NK-92 treated with Interleukin-12 subunit alpha and Interleukin-12 subunit beta, amount 100 ng/mL, for 24 hours (cell line): Measurements from ENCODE around the gene WDR93.

Source experiments
- DNase-seq: peaks from one replicate; lab custom pipeline; 2025; lab: John Stamatoyannopoulos, UW

The WDR93 gene

DNA sequence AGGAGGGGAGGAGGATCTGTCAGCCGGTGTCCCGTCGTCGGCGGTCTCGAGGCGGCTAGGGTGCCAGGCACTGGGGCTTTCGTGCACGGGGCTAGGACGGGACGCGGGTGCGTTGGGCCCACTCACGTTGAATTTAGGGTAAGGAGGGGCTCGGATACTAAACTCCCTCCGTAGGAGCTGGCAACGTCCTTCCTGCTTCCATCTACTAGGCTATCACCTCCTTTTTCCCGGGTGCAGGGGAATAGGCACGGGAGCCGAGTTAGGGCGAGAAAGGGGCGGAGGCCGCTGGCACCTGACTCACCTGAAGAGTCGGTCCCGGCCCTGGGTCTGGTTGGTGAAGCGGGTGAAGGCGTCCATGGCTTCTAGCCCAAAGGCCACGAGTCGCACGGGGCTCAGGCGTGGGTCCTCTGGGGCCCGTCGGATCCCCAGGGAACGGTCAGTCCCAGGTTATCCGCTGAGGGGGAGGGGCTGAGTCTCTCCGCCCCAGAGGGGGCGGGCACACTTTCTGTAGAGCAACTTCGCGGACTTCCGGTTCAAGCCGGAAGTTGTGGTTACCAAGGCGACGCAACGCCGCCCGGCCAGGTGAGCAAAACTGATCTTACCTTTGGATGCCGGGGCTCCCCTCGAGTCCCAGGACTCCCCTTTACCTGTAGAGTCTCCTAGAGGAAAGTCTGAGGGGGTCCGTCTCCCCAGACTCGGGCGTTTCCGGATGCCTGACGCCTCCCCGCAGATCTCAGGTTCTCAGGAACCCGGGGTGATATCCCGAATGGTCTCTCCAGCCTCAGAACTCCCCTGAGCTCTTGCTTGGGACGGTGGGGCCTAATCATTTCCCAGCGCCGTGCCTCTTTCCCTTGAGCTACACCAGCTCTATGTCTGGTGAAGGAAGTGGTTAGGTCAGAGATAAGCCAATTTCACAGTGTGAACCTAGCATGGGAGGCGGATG, at the start of gene WDR93, which contains the start of gene PEX11A:
Gene WDR93, plus strand, starts transcription at position 536 of the 943 bp plus-strand sequence. CDS start 10,936 bp downstream, outside the sequence.
Gene PEX11A, minus strand, starts transcription at position 479 of the 943 bp plus-strand sequence. Its CDS starts 122 bp downstream, at position 357.
- peak; percentile 13 for DNase-seq

DNA sequence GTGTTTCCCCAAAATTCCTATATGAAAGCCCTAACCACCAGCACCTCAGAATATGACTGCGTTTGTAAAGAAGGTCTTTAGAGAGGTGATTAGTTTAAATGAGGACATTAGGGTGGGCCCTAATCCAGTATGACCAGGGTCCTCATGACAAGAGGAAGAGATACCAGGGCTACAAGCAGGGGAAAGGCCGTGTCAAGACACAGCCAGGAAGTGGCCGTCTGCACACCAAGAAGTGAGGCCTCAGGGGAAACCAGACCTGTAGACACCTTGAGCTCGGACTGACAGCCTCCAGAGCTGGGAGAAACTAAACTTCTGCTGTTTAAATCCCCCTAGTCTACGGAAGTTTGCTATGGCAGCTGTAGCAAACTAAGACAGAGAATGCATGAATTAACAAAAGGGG, 49.6 kb upstream of the WDR93 start:
- DNase-seq: no peak

DNA sequence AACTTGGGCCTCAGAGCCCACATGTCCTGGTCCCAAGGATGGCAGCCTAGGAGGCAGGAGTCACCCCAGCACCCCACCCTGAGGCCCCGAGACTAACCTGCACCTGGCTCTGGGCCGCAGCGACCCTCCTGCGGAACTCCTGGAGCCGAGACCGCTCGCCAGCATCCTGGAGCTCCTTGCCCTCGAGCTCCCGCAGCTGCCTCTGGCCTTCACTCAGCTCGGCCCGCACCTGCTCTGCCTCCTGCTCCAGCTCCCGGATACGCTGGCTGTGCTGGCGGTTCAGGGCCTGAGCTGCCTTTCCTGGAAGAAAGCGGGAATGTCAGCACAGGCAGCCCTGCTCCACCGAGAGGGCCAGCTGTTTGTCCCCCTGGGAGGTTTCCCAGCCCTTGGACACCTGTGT, 48.5 kb upstream of the WDR93 start:
- no peak for DNase-seq

DNA sequence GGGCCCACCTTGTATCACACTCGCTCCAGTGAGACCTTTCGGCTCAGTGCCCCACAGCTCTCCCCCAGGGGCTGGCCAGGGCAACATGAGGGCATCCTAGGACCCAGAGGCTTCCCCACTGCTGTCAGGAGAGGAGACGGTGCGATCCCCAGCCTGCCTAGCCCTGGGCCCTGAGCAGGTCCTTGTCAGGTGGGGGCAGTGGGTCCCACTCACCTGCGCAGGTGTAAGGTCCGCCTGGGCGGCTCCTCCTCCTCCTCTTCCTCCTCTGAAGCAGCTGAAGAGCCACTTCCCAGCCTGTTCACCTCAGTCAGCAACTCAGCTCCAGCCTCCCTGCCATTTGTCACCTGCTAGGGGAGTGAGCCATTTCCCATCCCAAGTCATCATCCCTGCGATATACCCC, 44.9 kb upstream of the WDR93 start:
- no peak for DNase-seq

DNA sequence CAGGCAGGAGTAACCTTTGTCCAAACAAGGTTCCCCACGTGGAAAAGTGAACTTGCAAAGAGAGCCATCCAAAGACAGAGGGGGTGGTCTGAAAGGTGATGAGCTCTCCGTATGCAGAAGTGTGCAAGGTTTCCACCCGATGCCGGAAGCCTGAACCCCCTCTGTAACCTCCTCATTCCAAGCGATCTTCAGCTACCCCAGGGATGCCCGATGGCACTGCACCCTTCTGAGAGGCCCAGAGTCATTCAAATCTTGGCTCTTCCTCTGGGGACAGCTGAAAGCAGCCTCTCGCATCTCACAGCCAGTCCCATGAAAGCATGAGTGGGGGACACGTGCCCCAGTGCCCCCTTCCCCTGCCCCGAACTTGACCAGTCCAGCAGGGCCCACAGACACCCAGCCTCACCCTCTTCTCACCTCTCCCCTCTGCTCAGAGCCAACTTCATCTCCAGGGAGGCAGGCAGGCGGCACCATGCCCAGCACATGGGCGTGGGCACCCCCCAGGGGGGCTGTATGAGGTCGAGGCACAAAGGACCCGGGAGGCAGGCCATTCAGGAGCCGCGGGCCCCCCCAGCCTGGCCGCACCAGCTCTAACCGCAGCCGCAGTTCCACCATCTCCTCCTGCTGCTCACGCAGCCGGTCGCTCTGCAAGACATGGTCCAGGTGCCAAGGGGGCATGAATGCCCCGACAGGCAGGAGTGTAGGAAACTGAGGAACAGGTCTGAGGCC, 44.0 kb upstream of the WDR93 start:
- no peak for DNase-seq

DNA sequence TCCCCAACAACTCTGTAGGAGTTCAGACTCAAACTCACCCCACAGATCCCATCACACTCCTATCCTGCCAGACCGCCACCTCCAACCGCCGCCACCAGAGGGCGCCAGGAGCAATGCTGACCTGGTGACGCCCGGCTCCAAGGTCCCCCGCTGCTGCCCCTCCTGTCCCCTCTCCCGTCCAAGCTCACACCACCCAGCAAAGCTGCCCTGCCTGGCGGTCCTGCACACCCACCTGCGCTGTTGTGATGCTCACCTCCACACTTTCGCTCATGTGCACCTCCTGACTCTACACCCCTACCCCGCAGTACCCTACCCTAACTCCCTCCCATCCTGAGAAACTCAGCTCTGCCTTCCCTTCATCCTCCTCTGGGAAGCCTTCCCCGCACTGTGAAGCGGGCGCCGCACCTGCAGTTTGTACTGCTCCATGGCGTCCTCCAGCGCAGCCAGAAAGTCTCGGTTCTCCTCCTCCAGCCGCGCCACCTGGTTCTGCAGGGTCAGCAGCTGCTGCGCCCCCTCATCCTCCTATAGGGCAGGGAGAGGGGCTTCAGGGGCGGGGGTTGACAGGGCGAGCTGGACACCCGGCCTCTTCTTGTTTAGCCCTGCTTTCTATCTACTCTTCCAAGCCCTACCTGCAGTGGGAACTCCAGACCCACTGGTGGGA, 43.3 kb upstream of the WDR93 start:
- DNase-seq: peak; percentile 43

DNA sequence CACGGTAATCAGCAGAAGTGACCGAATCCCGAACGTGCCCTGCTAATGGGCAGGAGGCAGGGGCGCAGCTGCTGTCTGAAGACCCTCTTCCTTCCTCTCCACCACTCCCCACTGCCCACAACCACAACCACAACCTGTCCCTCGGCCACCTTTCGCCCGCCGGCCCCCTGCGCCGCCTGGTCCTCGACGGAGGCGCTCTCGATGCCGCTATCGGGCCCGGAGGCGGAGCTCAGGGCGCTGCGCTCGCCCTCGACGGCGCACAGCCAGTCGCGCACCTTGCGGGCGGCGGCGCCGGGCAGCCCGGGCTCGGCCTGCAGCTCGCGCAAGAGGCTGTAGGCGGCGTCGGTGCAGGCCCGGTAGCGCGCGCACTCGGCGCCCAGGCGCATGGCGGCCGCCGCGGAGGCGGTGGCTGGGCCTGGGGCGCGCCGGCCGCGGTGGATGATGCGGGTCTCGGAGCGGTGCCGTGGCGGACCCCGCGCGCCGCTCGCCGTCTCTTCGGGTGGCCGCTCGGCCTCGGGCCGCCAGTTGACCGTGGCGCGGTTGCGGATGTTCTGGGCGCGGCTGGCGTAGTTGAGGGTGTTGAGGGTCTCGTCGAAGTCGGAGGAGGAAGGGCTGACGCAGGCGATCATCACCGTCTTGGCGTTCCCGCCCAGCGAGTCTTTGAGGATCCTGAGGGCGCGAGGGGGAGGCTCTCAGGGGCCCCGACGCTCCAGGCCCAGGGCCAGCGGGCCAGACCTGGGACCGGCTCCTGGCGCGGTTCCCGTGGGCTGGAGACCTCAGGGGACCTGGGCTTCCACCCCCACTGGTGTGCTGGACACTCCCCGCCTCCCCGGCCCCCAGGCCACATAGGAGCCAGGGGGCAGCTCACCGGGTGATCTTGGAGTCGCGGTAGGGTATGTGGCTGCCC, 42.3 kb upstream of the WDR93 start:
- no peak for DNase-seq

DNA sequence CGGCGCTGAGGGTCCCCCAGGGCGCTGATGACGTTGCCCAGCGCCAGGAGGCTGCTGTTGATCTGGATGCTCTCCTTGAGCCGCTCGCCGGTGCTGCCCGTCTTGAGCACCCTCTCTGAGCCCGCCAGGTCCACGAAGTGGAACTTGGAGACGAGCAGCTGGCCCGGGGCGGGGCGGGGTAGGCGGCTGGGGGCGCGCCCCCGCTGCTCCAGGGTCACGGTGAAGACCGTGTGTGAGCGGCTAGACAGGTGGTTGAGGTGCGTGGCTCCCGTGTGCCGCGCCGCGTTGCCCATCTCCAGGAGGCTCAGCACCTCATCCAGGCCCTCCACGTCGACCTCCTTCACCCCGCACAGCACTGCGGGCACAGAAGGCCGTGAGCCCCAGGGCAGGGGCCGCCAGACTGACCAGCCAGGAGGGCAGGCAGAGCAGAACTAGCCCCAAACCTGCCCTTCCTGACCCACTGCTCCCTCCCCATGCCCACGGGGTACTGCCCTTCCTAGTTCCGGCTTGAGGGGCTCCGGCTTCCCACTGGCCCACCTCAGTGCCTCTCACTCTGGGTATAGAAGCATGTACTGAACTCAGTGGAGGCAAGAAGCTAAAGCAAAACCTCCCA, 41.5 kb upstream of the WDR93 start:
- DNase-seq: no peak

DNA sequence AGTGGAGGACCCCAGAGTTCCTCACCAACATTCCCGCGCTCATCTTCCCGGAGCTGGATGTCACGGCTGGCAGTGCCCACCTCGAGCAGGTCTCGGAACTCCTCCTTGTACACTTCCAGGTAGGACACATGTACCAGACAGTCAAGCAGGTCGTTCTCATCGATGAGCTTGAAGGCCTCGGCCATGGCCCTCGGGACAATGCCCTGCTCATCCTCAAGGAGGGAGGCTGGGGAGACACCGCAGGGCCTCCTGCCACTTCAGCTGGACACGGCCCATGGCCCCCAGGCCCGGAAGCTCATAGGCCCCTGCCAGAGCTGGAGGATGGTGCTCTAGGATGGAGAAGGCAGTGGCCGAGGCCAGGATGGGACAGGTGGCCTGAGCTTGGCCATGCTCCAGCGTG, 40.9 kb upstream of the WDR93 start:
- no peak for DNase-seq

DNA sequence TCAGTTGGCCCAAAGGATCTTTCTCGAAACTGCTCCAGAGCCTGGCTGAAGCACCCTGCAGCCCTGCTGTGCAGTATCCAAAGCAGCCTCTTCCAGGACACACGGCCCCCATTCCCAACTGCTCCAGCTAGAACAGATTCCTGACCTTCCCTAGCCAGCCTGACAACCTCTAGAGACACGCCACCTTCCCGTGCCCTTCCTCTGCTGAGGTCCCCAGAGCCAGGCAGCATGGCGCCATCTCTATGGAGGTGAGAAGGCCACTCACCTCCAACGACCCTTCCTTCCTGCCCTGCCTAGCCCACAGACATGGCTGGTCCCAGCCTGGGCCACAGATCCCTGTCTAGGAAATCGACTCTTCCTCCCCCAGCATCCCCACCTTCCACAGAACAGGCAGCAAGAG, 38.5 kb upstream of the WDR93 start:
- DNase-seq: no peak

DNA sequence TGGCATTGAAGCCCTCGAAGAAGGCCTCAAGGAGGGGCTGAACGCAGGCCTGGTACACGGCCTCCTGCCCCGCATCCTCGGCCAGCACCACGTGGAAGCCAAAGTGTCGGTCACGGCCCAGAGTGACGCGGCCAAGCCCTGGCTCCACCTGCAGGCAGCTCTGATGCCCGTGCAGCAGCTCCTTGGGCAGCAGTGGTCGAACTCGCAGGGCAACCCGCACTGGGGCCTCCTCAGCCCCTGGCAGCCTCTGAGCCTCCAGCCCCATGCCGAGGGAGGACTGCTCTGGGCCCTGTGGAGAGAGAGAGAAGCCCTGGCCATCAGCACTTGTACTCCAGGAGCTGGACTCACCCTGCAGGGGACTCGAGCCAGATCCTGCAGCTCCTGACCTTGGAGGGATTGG, 37.9 kb upstream of the WDR93 start:
- no peak for DNase-seq

DNA sequence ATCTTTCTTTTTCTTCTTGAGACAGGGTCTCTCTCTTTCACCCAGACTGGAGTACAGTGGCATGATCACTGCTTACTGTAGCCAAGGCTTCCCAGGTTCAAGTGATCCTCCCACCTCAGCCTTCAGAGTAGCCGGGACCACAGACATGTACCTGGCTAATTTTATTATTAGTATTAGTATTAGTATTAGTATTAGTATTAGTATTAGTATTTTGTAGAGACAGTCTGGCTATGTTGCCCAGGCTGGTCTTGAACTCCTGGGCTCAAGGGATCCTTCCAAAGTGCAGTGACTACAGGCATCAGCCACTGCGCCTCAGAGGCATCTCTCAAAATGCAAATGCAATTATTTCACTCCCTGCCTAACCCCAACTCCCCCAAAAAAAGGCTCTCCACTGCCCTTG, 37.0 kb upstream of the WDR93 start:
- no peak for DNase-seq

DNA sequence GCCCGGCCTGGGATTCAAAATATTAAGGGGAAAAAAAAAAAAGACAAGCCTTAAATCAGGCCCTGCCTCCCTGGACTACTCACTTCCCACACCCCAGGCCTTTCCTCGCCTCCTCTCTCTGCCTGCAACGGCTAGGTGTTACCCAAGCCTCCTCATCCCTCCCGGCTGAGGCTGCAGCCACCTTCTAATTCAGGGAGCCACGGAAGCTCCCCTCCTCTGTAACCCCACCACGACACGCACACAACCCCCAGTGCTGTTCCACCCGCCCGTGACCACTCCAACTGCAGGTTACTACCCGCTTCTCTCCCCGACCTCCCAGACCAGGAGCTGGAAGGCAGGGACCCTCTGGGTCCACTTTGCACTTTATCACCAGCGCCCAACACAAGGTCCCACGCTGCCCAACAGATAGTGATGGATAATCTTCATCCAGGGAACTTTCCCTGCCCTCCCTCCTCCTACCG, 36.3 kb upstream of the WDR93 start:
- DNase-seq: no peak

DNA sequence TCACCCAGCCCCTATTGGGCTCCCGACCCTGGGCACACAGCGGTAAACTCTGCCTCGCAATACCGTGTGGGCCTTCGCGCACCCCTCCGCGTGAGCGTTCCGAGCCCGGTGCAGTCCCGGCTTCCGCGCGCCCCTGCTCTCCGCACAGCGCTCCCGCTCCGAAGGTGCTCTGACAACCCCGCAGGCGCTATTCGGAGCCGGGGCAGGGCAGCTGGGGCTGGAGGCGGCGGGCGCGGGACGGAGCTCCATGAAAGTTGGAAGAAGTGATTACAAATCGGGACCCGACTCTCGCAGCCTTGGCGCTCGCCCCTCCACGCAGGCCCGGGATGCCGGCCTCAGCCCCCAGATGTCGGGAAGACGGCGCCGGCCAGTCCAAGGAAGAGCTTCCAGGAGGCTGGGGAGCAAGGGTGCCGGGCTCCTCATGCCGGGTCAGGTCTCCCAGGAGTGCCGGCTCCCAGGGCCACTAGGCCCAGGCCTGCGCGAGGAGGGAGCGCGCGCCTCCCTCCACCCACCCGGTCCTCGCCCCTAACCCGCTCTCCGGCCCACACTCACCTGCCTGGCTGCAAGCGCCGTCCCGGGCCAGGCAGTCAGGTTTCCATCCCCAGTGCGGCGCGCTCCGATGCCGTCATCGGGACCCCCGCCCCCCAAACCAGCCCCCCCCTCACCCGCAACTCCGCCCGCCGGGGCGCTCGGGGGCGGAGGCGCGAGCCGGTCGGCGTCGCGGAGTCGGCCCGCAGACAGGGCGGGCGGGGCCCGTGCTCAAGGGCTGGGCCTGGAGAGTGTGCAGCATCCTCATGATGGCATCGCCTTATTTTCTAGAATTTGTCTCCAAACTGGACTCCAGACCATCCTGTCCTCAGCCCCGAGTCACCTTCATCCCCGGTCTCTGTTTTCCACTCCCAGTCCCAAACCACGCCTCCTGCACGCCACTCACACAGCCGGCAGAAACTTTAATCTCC, 35.5 kb upstream of the WDR93 start, which contains the start of gene KIF7:
Gene KIF7, minus strand, starts transcription at position 621 of the 959 bp plus-strand sequence. CDS start 2,537 bp downstream, outside the sequence.
- no peak for DNase-seq

DNA sequence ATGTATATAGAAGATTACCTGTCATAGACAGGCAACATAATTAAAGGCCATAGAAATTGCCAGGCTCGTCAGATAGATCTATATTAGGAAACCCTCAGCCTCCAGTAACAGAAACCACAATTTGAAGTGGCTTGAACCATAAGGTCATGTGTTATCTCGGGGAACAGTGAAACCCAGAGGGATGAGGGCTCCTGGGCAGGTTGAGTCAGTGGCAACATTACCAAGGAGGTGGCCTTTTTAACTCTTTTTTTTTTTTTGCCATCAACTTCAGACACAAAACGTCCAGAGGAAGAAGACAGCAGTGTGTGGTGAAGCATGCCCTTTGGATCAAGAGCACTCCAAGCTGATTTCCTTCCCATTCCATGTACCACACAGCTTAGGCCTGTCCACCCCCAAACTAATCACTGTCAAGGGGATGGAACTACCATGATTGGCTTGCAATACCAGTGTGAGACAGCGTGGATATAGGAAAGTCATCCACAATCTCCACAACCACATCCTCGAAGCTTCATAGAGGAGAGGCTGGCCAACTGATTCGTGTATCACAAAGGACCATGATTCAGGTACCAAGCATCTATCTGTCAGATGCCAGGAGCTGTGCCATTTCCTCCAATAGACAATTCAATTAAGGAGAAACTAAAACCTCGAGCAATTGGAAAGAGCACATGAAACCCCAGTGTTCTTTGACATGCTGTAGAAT, 34.3 kb upstream of the WDR93 start:
- no peak for DNase-seq

DNA sequence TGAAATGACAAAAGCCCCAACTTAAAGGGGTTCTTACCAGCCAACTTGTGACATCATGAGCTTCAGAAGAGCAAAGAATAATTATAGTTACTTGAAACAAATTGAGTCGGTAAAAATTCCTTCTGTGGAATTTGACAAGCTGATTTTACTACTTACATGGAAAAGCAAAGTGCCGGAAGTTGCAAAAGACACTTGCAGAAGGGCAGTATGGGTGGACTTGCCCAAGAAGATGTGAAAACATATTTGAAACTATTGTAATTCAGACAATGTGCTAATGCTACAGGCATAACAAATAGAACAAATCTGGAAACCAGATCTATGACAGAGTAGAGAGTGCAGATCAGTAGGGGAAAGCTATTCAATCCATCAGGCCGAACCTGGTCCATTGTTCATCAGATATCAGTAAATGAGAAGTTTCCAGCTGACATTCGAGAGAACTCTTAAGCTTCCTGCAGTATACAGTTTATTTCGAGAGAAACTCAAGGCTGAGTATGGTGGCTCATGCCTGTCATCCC, 32.9 kb upstream of the WDR93 start:
- DNase-seq: no peak

DNA sequence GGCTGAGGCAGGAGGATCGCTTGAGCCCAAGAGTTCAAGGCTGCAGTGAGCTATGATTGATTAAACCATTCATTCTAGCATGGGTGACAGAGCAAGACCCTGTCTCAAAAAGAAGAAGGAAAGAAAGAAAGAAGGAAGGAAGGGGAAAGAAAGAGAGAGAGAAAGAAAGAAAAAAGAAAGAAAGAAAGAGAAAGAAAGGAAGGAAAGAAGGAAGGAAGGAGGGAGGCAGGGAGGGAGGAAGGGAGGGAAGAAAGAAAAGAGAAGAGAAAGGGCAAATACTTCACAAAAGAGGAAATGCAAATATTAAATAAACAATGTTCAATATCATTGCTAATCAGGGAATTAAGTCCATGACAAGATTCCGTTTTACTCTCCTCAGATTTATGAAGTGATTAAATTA, 31.3 kb upstream of the WDR93 start:
- no peak for DNase-seq

DNA sequence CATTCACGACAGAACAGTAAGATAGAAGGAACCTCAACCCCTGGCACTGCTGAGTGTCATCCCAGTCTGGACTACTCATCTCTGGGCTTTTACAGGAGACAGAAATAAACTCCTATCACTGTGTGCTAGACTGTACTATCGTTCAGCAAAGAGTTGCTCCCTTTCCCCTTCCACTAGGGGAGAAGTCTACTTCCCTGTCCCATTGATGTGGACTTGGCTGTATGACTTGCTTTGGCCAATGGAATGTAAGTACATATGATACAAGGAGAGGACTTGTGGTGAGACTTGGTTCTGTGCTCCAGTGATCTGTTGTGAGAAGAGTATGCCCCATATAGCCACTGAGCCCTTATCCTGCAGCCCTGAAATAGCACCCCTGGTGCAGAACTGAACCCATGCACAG, 30.1 kb upstream of the WDR93 start:
- no peak for DNase-seq
